Measurements from ENCODE around the gene CACNA1G.

- TF ChIP-seq POLR2A (IDR thresholded peaks at IDR 0.05), result no peak
- TF ChIP-seq, protein P1, sequence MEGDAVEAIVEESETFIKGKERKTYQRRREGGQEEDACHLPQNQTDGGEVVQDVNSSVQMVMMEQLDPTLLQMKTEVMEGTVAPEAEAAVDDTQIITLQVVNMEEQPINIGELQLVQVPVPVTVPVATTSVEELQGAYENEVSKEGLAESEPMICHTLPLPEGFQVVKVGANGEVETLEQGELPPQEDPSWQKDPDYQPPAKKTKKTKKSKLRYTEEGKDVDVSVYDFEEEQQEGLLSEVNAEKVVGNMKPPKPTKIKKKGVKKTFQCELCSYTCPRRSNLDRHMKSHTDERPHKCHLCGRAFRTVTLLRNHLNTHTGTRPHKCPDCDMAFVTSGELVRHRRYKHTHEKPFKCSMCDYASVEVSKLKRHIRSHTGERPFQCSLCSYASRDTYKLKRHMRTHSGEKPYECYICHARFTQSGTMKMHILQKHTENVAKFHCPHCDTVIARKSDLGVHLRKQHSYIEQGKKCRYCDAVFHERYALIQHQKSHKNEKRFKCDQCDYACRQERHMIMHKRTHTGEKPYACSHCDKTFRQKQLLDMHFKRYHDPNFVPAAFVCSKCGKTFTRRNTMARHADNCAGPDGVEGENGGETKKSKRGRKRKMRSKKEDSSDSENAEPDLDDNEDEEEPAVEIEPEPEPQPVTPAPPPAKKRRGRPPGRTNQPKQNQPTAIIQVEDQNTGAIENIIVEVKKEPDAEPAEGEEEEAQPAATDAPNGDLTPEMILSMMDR (IDR thresholded peaks at IDR 0.05), result no peak
These were observed 44.9 kb downstream of the CACNA1G start for GRCh38 chr17:50605429-50605828.

All from esophagus squamous epithelium (tissue), 4 donors.